HG02623 (cell line): Measurements from ENCODE around the gene GLB1L2.
A peak's percentile ranks its signal among the peaks of the same experiment; 100 is the strongest.

Source experiments
- ATAC-seq: cut with Tn5 transposase; IDR thresholded peaks from one replicate; pipeline ENCODE4 v1.9.1; 2021; ENCODE audit warnings: moderate library complexity; ENCODE audit not compliant: unreplicated experiment

Gene GLB1L2

DNA sequence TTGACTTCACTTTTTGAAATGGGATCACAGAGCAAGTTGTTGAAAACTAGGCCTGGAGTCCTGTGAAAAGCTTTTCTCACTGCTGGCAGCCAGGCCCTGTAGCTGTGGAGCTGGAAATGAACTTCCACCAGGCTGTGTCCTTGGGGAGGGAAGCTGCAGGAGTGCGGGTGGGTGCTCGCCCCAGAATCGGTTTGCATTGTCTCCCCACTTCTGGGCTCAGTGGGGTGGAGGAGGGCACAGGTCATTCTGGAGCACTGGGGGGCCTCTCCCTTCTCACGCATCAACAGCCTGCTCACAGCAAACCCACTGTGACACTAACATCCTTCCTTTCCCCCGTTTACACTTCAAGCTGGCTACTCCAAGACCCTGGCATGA, 15.2 kb downstream of the GLB1L2 start:
- ATAC-seq: no peak

GRCh38 chr11:134347441-134347840, 15.7 kb downstream of the GLB1L2 start:
- no peak for ATAC-seq

DNA sequence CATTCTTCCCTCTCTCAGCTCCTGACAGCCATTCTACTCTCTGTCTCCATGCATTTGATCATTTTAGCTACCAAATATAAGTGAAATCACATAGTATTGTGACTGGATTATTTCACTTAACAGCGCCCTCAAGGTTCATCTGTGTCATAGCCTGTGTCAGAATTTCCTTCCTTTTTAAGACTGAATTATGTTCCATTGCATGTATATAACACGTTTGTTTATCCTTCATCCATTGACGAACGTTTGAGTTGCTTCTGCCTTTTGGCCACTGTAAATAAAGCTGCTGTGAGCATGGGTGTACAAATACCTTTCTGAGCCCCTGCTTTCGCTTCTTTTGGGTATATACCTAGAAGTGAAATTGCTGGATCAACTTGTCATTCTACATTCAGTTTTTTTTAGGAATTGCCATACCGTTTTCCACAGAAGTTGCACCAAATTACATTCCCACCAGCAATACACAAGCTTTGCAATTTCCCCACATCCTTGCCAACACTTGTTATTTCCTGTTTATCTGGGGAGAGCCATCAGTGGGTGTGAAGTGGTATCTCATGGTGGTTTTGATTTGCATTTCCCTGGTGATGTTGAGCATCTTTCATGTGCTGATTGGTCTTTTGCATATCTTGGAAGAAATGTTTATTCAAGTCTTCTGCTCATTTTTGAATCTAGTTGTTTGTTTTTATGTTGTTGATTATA, 17.5 kb downstream of the GLB1L2 start:
- ATAC-seq: no peak

- ATAC-seq: no peak
These were observed 18.1 kb downstream of the GLB1L2 start for GRCh38 chr11:134349802-134350355.

DNA sequence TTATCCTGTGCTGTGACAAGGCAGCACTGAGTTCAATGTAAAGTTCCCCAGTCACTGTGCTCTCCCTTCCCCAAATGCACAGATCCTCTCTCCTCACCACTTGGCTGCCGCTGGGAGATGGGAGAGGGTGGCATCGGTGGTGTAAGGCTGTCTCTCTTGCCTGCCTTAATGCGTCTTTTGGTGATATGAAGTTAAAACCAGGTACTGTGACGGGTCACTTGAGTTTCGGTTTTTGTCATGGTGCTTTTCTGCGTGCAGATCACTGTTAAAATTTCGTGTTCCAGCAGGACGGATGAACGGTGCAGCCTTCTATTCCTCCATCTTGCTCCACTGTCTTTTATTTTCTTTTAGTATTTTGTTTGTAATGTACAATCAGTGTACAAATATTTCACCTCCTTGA, 18.6 kb downstream of the GLB1L2 start:
- no peak for ATAC-seq

- no peak for ATAC-seq
These were observed 20.3 kb downstream of the GLB1L2 start for GRCh38 chr11:134352111-134352510.

GRCh38 chr11:134355136-134355535, 23.3 kb downstream of the GLB1L2 start:
- no peak for ATAC-seq

DNA sequence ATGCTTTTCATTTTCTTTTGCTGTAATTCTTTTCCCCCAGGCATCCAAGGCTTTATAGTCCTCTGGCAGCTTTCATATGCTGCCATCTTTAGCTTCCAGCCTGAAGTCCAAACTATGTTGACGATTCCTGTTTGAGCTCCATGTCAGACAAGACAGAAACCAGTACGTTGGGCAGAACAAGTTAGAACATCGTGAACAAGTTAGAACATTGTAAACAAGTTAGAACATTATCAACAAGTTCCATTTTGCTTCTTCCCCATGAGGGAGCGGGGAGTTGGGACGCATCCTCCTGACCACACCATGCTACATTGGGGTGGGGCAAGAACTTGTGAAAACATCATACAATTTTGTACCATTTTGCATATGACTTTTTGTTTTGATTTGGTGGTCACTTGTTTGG, 23.9 kb downstream of the GLB1L2 start:
- ATAC-seq: no peak

GRCh38 chr11:134356656-134357544, 25.1 kb downstream of the GLB1L2 start:
- ATAC-seq: no peak

DNA sequence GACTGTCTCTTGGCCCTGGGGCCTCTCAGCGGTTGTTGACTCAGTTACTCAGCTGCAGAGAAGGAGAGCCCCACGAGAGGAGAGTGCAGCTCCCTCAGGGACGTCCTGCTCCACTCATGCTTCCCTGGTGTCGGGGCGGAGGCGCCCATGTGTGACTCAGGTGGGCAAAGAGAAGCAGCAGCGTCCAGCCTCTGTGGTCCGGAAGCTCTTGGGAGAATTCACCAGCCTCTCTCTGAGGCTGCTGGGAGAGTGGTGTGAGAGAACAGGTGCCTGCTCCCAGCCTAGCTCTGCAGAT, 25.7 kb downstream of the GLB1L2 start:
- ATAC-seq: no peak

- no peak for ATAC-seq
These were observed 26.5 kb downstream of the GLB1L2 start for GRCh38 chr11:134358165-134358855.

- no peak for ATAC-seq
These were observed 27.2 kb downstream of the GLB1L2 start for GRCh38 chr11:134358856-134359490.

GRCh38 chr11:134359646-134360045, 27.9 kb downstream of the GLB1L2 start:
- ATAC-seq: no peak

- ATAC-seq: peak; percentile 61
These were observed 28.5 kb downstream of the GLB1L2 start for GRCh38 chr11:134360050-134360835.

GRCh38 chr11:134361661-134362060, 29.9 kb downstream of the GLB1L2 start:
- no peak for ATAC-seq

- ATAC-seq: no peak
These were observed 30.6 kb downstream of the GLB1L2 start for GRCh38 chr11:134362192-134362901.

DNA sequence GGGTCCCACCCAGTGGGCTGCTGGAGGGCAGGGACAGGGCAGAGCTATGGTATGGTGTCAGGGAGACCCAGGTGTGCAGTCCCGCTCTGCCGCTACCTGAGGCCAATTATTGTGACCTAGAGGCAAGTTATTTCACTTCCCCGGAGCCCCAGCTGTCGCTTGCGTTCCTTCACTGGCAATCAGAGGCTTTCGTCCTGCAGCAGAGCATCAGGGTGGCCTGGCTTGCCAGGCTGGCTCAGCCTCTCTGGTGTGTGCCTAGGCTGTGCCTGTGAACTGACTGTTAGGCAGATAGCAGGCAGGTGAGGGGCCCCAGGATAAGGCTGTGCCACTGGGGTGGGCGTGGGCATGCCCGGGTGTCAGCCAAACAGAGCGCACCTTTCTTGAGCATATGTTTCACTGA, 31.4 kb downstream of the GLB1L2 start:
- ATAC-seq: no peak

GRCh38 chr11:134363592-134363991, 31.8 kb downstream of the GLB1L2 start:
- no peak for ATAC-seq

DNA sequence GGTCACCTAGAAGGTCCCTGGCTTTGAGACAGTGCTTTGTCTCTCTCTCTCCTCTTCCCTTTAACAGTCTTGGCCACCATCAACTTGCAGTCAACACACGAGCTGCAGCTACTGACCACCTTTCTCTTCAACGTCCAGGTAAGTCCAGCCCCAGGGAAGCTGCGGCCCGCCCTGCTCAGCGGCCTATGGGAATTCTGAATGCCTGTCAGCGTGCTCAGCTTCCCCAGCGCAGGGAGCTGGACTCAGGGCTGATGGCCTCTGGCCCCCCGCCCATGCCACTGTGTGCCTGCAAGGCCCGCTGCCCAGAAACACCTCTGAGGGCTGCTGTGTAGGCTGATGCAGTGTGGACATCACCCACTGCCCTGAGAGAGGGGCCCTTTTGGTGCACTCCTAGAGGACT, 32.5 kb downstream of the GLB1L2 start:
- no peak for ATAC-seq
